Right atrium auricular region (tissue), 2 donors: ENCODE measurements around the gene UVRAG. TPM values are rescaled to one million over a fixed set of nuclear protein-coding genes. Genes with fewer than 3 reads are reported as not detected.
"Not testable (repeated sequence)": the region's sequence is repeated elsewhere in the genome, so short reads cannot be mapped to it uniquely, and the experiment has no call there.

Experiments
- DNase-seq: peaks from one replicate; pipeline ENCODE4 v3.0.0-alpha.2; 2019; ENCODE audit warnings: low spot score
- H3K27ac ChIP-seq, 2 donors: fragments of 200-600 bp; sonication (generic); 1 replicate in 1 of 2; 2 replicates in 1 of 2; pipeline ENCODE4 v1.5.1; 2016 to 2019
- H3K27me3 ChIP-seq, 2 donors: fragments of 200-600 bp; sonication (generic); one replicate each; pipeline versions ENCODE4 v1.5.1 to v1.6.0; 2017 to 2019
- H3K36me3 ChIP-seq: fragments of 200-600 bp; sonication (generic); one replicate; pipeline ENCODE4 v1.5.1; 2016
- H3K4me1 ChIP-seq, 2 donors: fragments of 200-600 bp; sonication (generic); one replicate each; pipeline versions ENCODE4 v1.5.1 to v1.6.0; 2017 to 2019
- H3K4me3 ChIP-seq, 2 donors: fragments of 200-600 bp; sonication (generic); 1 replicate in 1 of 2; 2 replicates in 1 of 2; pipeline ENCODE4 v1.5.1; 2017 to 2019; ENCODE audit warnings: mild to moderate bottlenecking in 1 of 2, moderate library complexity in 1 of 2
- H3K9me3 ChIP-seq, 2 donors: fragments of 200-600 bp; sonication (generic); one replicate each; pipeline ENCODE4 v1.5.1; 2019
- CTCF ChIP-seq, 2 donors: fragments of 200-600 bp; sonication (generic); IDR thresholded peaks; one replicate each; pipeline ENCODE4 v1.5.1; 2019; ENCODE audit warnings: antibody characterized with exemption in 2 of 2
- total RNA-seq, 2 donors: library from RNA; depleted of rRNA; stranded (reverse); fragments of >200 nt; gene quantifications; one replicate each; pipeline ENCODE4 v1.1.0, GENCODE V29; 2016

The UVRAG gene
- total RNA-seq, 2 donors from 2014 or later = 13.2 to 13.9 TPM

- TF ChIP-seq CTCF (IDR thresholded peaks at IDR 0.05) = no peak
- no peak overlapping the region for H3K27ac ChIP-seq
Observed at GRCh38 chr11:75878933-75879332, 63.9 kb downstream of the UVRAG start.

GRCh38 chr11:75879737-75880136 is 64.7 kb downstream of the UVRAG start:
- no peak for TF ChIP-seq CTCF (IDR thresholded peaks at IDR 0.05)
- Histone ChIP-seq H3K36me3 (no peaks in the 10 kb centered on the region), H3K27me3 (no peaks in the 10 kb centered on the region), H3K27ac (no peak overlapping the region), H3K9me3 (no peaks in the 10 kb centered on the region), H3K4me3 (no peak overlapping the region), H3K4me1 (no peaks in the 10 kb centered on the region)
- DNase-seq = no peak

More at GRCh38 chr11:75878933-75879332, 63.9 kb downstream of the UVRAG start:
- Histone ChIP-seq H3K4me3 (no peak overlapping the region), H3K4me1 (no peaks in the 10 kb centered on the region), H3K27me3 (no peaks in the 10 kb centered on the region), H3K9me3 (no peaks in the 10 kb centered on the region), H3K36me3 (no peaks in the 10 kb centered on the region)
- DNase-seq = no peak

GRCh38 chr11:75880343-75880742 is 65.3 kb downstream of the UVRAG start:
- not testable (repeated sequence) for DNase-seq, H3K4me1 ChIP-seq, H3K36me3 ChIP-seq, H3K27ac ChIP-seq, H3K9me3 ChIP-seq, H3K27me3 ChIP-seq, H3K4me3 ChIP-seq

- TF ChIP-seq CTCF (IDR thresholded peaks at IDR 0.05) = no peak
- no peak overlapping the region for H3K27ac ChIP-seq
- H3K36me3 ChIP-seq = no peaks in the 10 kb centered on the region
- H3K9me3 ChIP-seq = no peaks in the 10 kb centered on the region
- H3K27me3 ChIP-seq = no peaks in the 10 kb centered on the region
- no peaks in the 10 kb centered on the region for H3K4me1 ChIP-seq
- no peak overlapping the region for H3K4me3 ChIP-seq
- DNase-seq = no peak
Observed at GRCh38 chr11:75884321-75884720, 69.3 kb downstream of the UVRAG start.

GRCh38 chr11:75888416-75888815 is 73.4 kb downstream of the UVRAG start:
- H3K36me3 ChIP-seq = peaks cover 12% of the 10 kb centered on the region
- no peak overlapping the region for H3K27ac ChIP-seq
- H3K4me3 ChIP-seq = no peak overlapping the region
- no peaks in the 10 kb centered on the region for H3K27me3 ChIP-seq
- no peaks in the 10 kb centered on the region for H3K9me3 ChIP-seq
- DNase-seq = no peak
- TF ChIP-seq CTCF (IDR thresholded peaks at IDR 0.05) = no peak
- H3K4me1 ChIP-seq = no peaks in the 10 kb centered on the region

GRCh38 chr11:75891947-75892739 is 77.1 kb downstream of the UVRAG start:
- TF ChIP-seq CTCF (IDR thresholded peaks at IDR 0.05) = no peak
- Histone ChIP-seq H3K4me3 (no peak overlapping the region), H3K36me3 (peaks cover 12% of the 10 kb centered on the region), H3K9me3 (no peaks in the 10 kb centered on the region), H3K27me3 (no peaks in the 10 kb centered on the region), H3K27ac (no peak overlapping the region), H3K4me1 (no peaks in the 10 kb centered on the region)
- DNase-seq = no peak
